T-cell (primary cell): Measurements from ENCODE around the gene SREBF2. TPM values are rescaled to one million over a fixed set of nuclear protein-coding genes. Genes with fewer than 3 reads are reported as not detected.

Source experiments
- ATAC-seq, 4 experiments: fragments of 200-7000 bp in 3 of 4; fragments of 150-1000 bp in 1 of 4; cut with Tn5 transposase; replicated peaks in 1 of 4; 1 replicate in 3 of 4; 2 replicates in 1 of 4; pipeline ENCODE4 v1.10.0; 2021; ENCODE audit warnings: moderate library complexity in 3 of 4, mild to moderate bottlenecking in 2 of 4, moderate number of reproducible peaks in 1 of 4
- CTCF ChIA-PET, 2 donors: fragments of 300-600 bp; sonication (Branson Sonifier 250); formaldehyde crosslinking; loops; one replicate each; lab custom pipeline; 2022; ENCODE audit warnings: antibody characterized with exemption in 2 of 2; lab: Charles Lee
- POLR2A ChIA-PET, 2 donors: fragments of 300-600 bp; sonication (Branson Sonifier 250); formaldehyde crosslinking; loops; one replicate each; lab custom pipeline; 2022; ENCODE audit warnings: antibody characterized with exemption in 2 of 2; lab: Charles Lee
- DNase-seq, 35 experiments: peaks; one replicate each; pipeline versions ENCODE4 v3.0.0 to v3.0.0-alpha.2; 2013 to 2023
- H3K27ac ChIP-seq: one replicate; pipeline ENCODE4 v1.5.1; 2013; ENCODE audit warnings: low read length
- H3K27me3 ChIP-seq, 2 experiments: replicated peaks in 1 of 2; 1 replicate in 1 of 2; 2 replicates in 1 of 2; pipeline versions ENCODE4 v1.6.1 to v1.7.0; 2013; ENCODE audit warnings: low read length in 1 of 2, mixed read lengths in 1 of 2; ENCODE audit not compliant: control insufficient read depth in 2 of 2, insufficient read depth in 2 of 2; ENCODE audit errors: extremely low read depth in 1 of 2
- H3K36me3 ChIP-seq, 2 donors: 1 replicate in 1 of 2; 2 replicates in 1 of 2; pipeline versions ENCODE4 v1.6.1 to v1.7.0; 2013; ENCODE audit warnings: low read length in 1 of 2; ENCODE audit not compliant: control insufficient read depth in 2 of 2, insufficient read depth in 1 of 2; ENCODE audit errors: extremely low read depth in 1 of 2
- H3K4me1 ChIP-seq, 2 experiments: 1 replicate in 1 of 2; 2 replicates in 1 of 2; pipeline versions ENCODE4 v1.6.1 to v1.7.0; 2013; ENCODE audit warnings: low read length in 2 of 2, mixed read lengths in 1 of 2; ENCODE audit not compliant: insufficient read depth in 2 of 2, control insufficient read depth in 1 of 2; ENCODE audit errors: extremely low read depth in 1 of 2
- H3K4me3 ChIP-seq, 2 donors: 1 replicate in 1 of 2; 2 replicates in 1 of 2; pipeline versions ENCODE4 v1.5.1 to v1.7.0; 2013; ENCODE audit warnings: mild to moderate bottlenecking in 2 of 2, low read length in 1 of 2, moderate library complexity in 1 of 2; ENCODE audit not compliant: control insufficient read depth in 1 of 2; ENCODE audit errors: extremely low read depth in 1 of 2
- H3K9me3 ChIP-seq: 2 replicates; pipeline ENCODE4 v1.7.0; 2013
- H3K27ac Mint-ChIP-seq, 2 donors: one replicate each; pipeline ENCODE4 v1.8.0; 2020 to 2021; ENCODE audit warnings: mild to moderate bottlenecking in 2 of 2, mixed read lengths in 2 of 2
- H3K27me3 Mint-ChIP-seq, 2 donors: one replicate each; pipeline ENCODE4 v1.8.0; 2021 to 2022; ENCODE audit warnings: mixed read lengths in 2 of 2
- H3K36me3 Mint-ChIP-seq: one replicate; pipeline ENCODE4 v1.8.0; 2021; ENCODE audit warnings: mixed read lengths
- H3K4me1 Mint-ChIP-seq, 3 donors: one replicate each; pipeline ENCODE4 v1.8.0; 2020 to 2022; ENCODE audit warnings: mixed read lengths in 3 of 3, mild to moderate bottlenecking in 1 of 3
- H3K4me3 Mint-ChIP-seq, 3 donors: one replicate each; pipeline ENCODE4 v1.8.0; 2020 to 2022; ENCODE audit warnings: mild to moderate bottlenecking in 3 of 3, mixed read lengths in 3 of 3, moderate library complexity in 3 of 3
- H3K9me3 Mint-ChIP-seq, 3 donors: one replicate each; pipeline ENCODE4 v1.8.0; 2020 to 2022; ENCODE audit warnings: mixed read lengths in 3 of 3
- WGBS: methylation state at CpG from one replicate; pipeline ENCODE4 v1.1.5; 2013; ENCODE audit warnings: missing lambda C conversion rate; ENCODE audit not compliant: insufficient coverage; 5-methylcytosine and 5-hydroxymethylcytosine counted together
- total RNA-seq, 35 experiments: library from RNA in 6 of 35; stranded (reverse) in 6 of 35; fragments of 120-200 nt in 1 of 35; gene quantifications; one replicate each; pipeline versions ENCODE4 v1.2.1 to v1.2.4 and lab custom pipeline; 2013 to 2026

Gene SREBF2
- total RNA-seq, 5 donors from 2014 or later (not counting 1 experiment from before 2014, with no cell fraction given): 71.9 to 128 (median 112) TPM

DNA sequence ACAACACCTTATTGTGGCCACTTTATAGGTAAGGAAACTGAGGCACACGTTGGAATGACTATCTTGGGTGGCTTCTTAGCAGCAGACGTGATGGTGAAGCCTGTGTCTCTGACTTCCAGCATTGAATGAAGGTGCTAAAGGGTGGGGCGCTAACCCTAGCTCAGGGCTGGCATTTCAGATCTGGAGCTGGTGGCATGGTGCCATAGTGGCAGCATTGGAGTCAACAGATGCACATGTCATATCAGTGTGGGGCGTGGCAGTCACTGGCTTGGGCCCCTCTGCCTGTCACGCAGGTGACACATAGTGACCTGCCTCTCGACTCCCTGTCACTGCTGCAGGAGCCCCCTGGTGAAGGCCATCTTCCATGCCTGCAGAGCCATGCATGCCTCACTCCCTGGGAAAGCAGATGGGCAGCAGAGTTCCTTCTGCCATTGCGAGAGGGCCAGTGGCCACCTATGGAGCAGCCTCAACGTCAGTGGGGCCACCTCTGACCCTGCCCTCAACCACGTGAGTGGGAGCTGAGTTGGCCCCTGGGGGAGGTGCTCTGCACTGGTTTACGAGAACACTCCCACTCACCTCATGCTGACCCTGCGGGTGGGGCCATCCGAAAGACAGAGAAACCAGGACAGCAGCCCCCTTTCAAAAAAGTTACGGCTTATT, 67.2 kb downstream of the SREBF2 start:
- H3K4me1 Mint-ChIP-seq: peaks cover 0 to 3% (median 1%) of the 10 kb centered on the region in 3 donors
- no peaks in the 10 kb centered on the region for H3K9me3 Mint-ChIP-seq
- H3K27me3 ChIP-seq: no peaks in the 10 kb centered on the region
- H3K36me3 Mint-ChIP-seq: peaks cover 34% of the 10 kb centered on the region
- CTCF ChIA-PET: no interaction called here
- DNase-seq (no peak), ATAC-seq (no peak)
- no peaks in the 10 kb centered on the region for H3K9me3 ChIP-seq
- WGBS: 90% methylated on average over 9 of the region's 13 CpGs
- H3K36me3 ChIP-seq: peaks cover 42 to 60% of the 10 kb centered on the region in 2 donors
- no peak overlapping the region for H3K4me3 ChIP-seq
- peaks cover 0 to 3% of the 10 kb centered on the region in 2 experiments for H3K4me1 ChIP-seq
- H3K27ac Mint-ChIP-seq: no peak overlapping the region
- H3K4me3 Mint-ChIP-seq: no peak overlapping the region
- no peaks in the 10 kb centered on the region for H3K27me3 Mint-ChIP-seq
- no peak overlapping the region for H3K27ac ChIP-seq
- POLR2A ChIA-PET: interaction anchor here in 1 of 2 donors (0.6 kb wide), 1 partner anchor 956 kb away, joined by 5 read pairs; no protein-coding TSS in a partner anchor

DNA sequence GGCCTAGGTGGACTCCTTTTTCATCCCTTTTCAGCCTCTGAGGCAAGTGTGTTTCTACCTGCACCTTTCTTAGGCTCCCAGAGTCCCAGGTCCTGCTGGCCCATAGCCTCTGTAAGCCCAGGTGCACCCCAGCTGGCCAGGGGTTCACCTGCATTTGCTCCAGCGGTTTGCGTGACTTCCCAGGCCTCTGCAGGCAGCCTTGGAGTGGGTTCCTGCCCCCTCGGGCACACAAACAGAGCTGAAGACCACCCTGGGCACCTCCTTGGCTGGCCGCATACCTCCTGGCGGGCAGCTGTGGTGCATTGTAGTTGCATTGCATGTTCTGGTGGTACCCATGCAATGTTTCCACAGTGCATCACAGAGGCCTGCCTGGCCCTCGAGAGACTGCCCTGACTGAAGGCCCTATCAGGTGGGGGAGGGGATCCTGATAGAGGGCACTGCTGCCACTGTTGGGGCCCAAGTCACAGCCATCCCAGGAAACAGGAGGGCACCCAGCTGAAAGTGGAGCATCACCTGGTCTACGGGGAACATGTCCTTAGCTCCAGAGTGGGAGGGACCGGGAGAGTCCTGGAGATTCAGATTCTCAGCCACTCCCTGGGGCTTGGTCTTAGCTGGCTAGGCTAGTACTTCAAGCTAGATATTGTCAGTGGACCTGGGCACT, 67.9 kb downstream of the SREBF2 start:
- Mint-ChIP-seq H3K27ac (no peak overlapping the region), H3K9me3 (no peaks in the 10 kb centered on the region), H3K4me3 (no peak overlapping the region), H3K36me3 (peaks cover 38% of the 10 kb centered on the region), H3K27me3 (no peaks in the 10 kb centered on the region), H3K4me1 (peaks cover 1 to 3% (median 2%) of the 10 kb centered on the region in 3 donors)
- peaks cover 47 to 63% of the 10 kb centered on the region in 2 donors for H3K36me3 ChIP-seq
- ChIA-PET CTCF (no interaction called here), POLR2A (no interaction called here)
- no peak for ATAC-seq
- no peaks in the 10 kb centered on the region for H3K27me3 ChIP-seq
- H3K4me1 ChIP-seq: peaks cover 0 to 3% of the 10 kb centered on the region in 2 experiments
- no peak overlapping the region for H3K27ac ChIP-seq
- no peaks in the 10 kb centered on the region for H3K9me3 ChIP-seq
- WGBS: 100% methylated on average over 8 of the region's 8 CpGs
- no peak for DNase-seq
- no peak overlapping the region for H3K4me3 ChIP-seq

DNA sequence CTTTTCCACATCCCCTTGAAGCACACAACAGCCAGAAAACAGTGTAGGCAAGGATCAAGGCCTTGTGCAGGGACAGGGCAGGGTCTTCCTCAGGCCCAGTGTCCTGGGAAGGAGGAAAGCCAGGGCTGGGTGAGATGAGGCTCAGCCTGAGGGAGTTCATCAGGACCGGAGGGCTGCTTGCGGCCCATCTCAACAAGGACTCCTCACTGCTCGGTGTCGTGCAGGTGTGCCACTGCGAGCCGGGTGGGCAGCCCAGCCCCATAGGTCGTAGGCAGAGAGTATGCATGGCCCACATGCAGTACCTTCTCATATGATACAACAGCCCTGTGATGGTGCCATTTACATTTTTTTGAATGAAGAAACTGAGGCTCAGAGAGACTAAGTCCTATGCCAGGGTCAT, 69.1 kb downstream of the SREBF2 start:
- H3K4me3 ChIP-seq: no peak overlapping the region
- ATAC-seq (no peak), DNase-seq (no peak)
- no peak overlapping the region for H3K27ac ChIP-seq
- H3K36me3 Mint-ChIP-seq: peaks cover 34% of the 10 kb centered on the region
- H3K27ac Mint-ChIP-seq: peak overlapping the region in 1 of 2 donors; percentile 6
- 100% methylated on average over 4 of the region's 7 CpGs for WGBS
- ChIA-PET CTCF (no interaction called here), POLR2A (no interaction called here)
- H3K4me1 Mint-ChIP-seq: peaks cover 0 to 4% (median 0%) of the 10 kb centered on the region in 3 donors
- H3K9me3 ChIP-seq: no peaks in the 10 kb centered on the region
- peaks cover 48 to 53% of the 10 kb centered on the region in 2 donors for H3K36me3 ChIP-seq
- H3K4me1 ChIP-seq: peaks cover 0 to 1% of the 10 kb centered on the region in 2 experiments
- no peaks in the 10 kb centered on the region for H3K9me3 Mint-ChIP-seq
- no peak overlapping the region for H3K4me3 Mint-ChIP-seq
- no peaks in the 10 kb centered on the region for H3K27me3 Mint-ChIP-seq
- H3K27me3 ChIP-seq: no peaks in the 10 kb centered on the region

DNA sequence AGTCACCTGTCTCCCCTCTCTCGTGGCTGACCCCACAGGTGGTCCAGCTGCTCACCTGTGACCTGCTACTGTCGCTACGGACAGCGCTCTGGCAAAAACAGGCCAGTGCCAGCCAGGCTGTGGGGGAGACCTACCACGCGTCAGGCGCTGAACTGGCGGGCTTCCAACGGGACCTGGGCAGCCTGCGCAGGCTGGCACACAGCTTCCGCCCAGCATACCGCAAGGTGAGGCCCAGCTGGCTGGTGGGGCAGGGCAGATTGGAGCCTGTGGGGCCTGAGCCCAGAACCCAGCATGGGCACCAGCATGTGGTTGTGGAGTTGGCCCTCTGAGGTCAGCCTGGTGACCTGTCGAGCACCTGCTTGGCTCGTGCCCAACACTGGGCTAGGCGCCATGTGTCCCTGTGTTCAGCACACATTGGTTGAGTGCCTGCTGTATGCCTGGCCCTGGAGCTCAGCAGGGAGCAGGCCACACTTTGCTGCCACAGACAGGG, 70.1 kb downstream of the SREBF2 start:
- Histone ChIP-seq H3K4me3 (no peak overlapping the region), H3K36me3 (peaks cover 48 to 49% of the 10 kb centered on the region in 2 donors), H3K4me1 (peaks cover 0 to 6% of the 10 kb centered on the region in 2 experiments), H3K27me3 (no peaks in the 10 kb centered on the region), H3K9me3 (no peaks in the 10 kb centered on the region), H3K27ac (no peak overlapping the region)
- ChIA-PET CTCF (interaction anchor here in 1 of 2 donors (0.6 kb wide), 1 partner anchor 54 kb away, joined by 3 read pairs; no protein-coding TSS in a partner anchor), POLR2A (no interaction called here)
- DNase-seq (no peak), ATAC-seq (no peak)
- no peaks in the 10 kb centered on the region for H3K9me3 Mint-ChIP-seq
- H3K4me3 Mint-ChIP-seq: no peak overlapping the region
- H3K36me3 Mint-ChIP-seq: peaks cover 27% of the 10 kb centered on the region
- no peak overlapping the region for H3K27ac Mint-ChIP-seq
- WGBS: 96% methylated on average over 15 of the region's 15 CpGs
- peaks cover 6 to 10% (median 6%) of the 10 kb centered on the region in 3 donors for H3K4me1 Mint-ChIP-seq
- H3K27me3 Mint-ChIP-seq: no peaks in the 10 kb centered on the region

DNA sequence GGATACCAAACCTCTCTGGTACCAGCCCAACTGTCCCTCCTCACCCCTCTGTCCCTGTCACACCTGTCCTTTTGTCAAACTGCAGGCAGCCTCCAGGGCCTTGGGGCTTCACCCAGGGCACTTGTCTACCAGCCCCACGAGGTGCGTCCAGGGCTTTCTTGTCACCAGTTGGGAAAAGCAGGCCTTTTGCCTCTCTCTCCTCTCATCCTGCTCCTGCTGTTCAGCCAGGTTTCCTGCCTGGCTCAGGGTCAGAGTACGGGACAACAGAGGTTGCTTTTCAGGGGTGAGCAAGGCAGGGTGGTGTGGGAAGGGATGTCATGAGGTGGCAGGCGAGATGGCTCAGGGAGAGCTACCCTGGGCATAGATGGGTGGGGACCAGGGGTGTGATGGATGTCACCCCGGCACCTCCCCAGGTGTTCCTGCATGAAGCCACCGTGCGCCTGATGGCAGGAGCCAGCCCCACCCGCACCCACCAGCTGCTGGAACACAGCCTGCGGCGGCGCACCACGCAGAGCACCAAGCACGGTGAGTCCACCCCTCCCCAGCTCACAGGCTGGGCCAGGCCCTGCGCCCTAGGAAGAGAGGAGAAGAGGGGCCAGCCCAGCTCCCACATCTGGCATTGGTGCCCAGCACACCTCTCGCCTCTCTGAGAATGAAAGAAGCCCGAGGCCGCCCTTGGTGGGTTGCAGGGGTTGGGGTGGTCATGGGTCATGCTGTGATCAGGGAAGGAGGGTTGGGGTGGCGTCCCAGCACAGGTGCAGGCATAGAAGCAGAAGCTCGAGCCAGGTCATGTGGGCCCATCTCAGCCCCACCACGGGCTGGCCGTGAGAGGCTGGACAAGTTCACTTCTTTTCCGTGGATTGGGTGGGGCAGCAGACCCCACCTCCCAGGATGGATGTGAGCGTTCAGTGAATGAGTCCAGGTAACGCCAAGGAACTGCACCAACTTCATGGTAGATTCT, 71.8 kb downstream of the SREBF2 start:
- POLR2A ChIA-PET: no interaction called here
- H3K27me3 ChIP-seq: peaks cover 0 to 12% of the 10 kb centered on the region in 2 experiments
- ATAC-seq (no peak), DNase-seq (no peak)
- H3K4me3 ChIP-seq: no peak overlapping the region
- Mint-ChIP-seq H3K27me3 (peaks cover 4 to 6% of the 10 kb centered on the region in 2 donors), H3K4me1 (peaks cover 22 to 24% (median 22%) of the 10 kb centered on the region in 3 donors), H3K36me3 (peaks cover 15% of the 10 kb centered on the region), H3K27ac (peak overlapping the region in 1 of 2 donors; percentile 34), H3K9me3 (no peaks in the 10 kb centered on the region), H3K4me3 (no peak overlapping the region)
- no peak overlapping the region for H3K27ac ChIP-seq
- WGBS: 95% methylated on average over 22 of the region's 24 CpGs
- CTCF ChIA-PET: no interaction called here
- H3K4me1 ChIP-seq: peaks cover 11 to 23% of the 10 kb centered on the region in 2 experiments
- peaks cover 32 to 35% of the 10 kb centered on the region in 2 donors for H3K36me3 ChIP-seq
- no peaks in the 10 kb centered on the region for H3K9me3 ChIP-seq
